GM12892 (cell line): Measurements from ENCODE around the gene MYH9.

Source experiments
- POLR2A ChIP-seq: IDR thresholded peaks from 2 replicates; pipeline ENCODE4 v1.6.1; 2011; ENCODE audit warnings: low read depth, low read length, control low read depth
- POLR2AphosphoS5 ChIP-seq: IDR thresholded peaks from 2 replicates; pipeline ENCODE4 v1.6.1; 2011; ENCODE audit warnings: low read depth, low read length, control low read depth
- TAF1 ChIP-seq: IDR thresholded peaks from 2 replicates; pipeline ENCODE4 v1.6.1; 2011; ENCODE audit warnings: low read depth, mild to moderate bottlenecking, control low read depth, low read length, borderline replicate concordance

- TF ChIP-seq POLR2A (no peak), POLR2AphosphoS5 (no peak), TAF1 (no peak)
Observed at GRCh38 chr22:36431977-36432376, 44.2 kb upstream of the MYH9 start.
